Ramos (cell line): Measurements from ENCODE around the gene RANBP3.
"Not testable (repeated sequence)": the region's sequence is repeated elsewhere in the genome, so short reads cannot be mapped to it uniquely, and the experiment has no call there.

Experiments
- in situ Hi-C: fragments of 300-500 bp; cut with MboI; formaldehyde crosslinking; loops from one replicate; pipeline ENCODE4 v1.14.3; 2022; ENCODE audit warnings: low sequenced_read_pairs; ENCODE audit not compliant: unreplicated experiment

Gene RANBP3

DNA sequence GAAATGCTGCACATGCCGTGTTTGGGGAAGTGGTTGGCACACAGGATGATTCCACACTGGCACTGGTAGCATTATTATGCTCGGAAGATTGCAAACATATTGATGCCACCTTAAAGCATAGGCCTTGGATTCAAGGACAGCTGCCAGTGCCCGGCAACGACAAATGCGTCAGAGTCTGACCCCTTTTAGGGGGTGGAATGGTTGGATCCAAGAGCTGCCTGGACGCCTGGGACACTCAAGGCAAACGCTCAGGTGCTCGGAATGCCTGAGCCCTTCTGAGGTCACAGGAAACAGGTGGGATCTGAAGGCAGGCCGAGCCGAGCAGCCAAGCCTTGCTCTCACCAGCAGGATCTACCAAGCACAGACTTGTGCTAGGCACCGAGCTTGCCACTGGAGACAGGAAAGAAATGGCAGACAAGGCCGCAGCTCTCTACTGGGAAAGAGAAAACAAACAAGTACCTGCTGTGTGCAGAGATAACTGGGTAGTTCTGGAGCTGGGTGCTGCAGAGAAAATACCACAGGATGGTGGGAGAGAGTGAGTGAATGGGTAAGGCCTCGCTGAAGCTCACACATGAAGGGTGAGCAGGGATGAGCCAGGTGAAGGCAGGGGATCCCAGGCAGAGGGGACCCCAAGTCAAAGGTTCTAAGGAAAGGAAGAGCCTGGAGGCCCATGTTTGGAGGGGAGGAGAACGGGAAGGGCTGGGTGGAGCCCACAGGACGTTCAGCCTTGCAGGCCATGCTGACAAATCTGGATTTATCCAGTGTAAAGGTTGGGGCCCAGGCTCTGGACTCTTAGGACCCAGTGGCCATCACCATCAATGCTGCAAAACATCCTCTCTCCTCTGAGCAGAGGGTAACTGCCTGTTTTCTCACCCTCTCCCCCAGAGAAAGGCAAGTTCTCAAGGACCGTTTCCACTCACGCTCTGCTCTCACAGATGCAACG is 9.2 kb downstream of the RANBP3 start:
- in situ Hi-C loops: no loop called here

- in situ Hi-C loops: no loop called here
Observed at GRCh38 chr19:5967994-5968430, 9.9 kb downstream of the RANBP3 start.

DNA sequence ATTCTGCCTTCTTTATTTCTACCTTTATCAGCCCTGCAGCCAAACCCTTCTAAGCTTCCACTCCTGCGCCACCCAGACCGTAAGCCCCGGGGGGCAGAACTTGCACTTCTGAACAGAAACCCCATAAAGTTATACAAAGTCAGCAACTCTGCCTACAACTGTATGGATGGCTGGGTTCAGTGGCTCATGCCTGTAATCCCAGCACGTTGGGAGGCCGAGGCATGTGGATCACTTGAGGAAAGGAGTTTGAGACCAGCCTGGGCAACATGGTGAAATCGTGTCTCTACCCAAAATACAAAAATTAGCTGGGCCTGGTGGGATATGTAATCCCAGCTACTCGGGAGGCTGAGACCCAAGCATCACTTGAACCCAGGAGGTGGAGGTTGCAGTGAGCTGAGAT is 10.4 kb downstream of the RANBP3 start:
- in situ Hi-C loops: no loop called here

DNA sequence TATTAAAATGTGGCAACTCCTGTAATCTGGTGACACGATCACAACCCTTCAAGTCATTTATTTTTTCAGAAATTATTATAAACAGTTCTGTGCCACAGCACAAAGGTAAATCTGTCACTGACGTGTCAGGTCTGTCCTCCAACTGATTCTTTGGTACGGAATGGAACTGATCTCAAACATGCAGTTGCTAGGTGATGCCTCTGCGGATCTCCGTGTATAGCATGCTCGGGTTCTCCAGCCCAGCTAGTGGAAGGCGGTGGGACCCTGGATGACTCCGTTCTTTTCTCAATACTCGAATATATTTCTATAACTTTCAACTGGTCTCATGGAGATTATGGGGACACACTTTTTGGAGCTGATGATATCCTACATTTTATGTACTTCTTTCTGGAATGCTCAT is 11.0 kb downstream of the RANBP3 start:
- in situ Hi-C loops: no loop called here

GRCh38 chr19:5966215-5966614 is 11.7 kb downstream of the RANBP3 start:
- in situ Hi-C loops: no loop called here

DNA sequence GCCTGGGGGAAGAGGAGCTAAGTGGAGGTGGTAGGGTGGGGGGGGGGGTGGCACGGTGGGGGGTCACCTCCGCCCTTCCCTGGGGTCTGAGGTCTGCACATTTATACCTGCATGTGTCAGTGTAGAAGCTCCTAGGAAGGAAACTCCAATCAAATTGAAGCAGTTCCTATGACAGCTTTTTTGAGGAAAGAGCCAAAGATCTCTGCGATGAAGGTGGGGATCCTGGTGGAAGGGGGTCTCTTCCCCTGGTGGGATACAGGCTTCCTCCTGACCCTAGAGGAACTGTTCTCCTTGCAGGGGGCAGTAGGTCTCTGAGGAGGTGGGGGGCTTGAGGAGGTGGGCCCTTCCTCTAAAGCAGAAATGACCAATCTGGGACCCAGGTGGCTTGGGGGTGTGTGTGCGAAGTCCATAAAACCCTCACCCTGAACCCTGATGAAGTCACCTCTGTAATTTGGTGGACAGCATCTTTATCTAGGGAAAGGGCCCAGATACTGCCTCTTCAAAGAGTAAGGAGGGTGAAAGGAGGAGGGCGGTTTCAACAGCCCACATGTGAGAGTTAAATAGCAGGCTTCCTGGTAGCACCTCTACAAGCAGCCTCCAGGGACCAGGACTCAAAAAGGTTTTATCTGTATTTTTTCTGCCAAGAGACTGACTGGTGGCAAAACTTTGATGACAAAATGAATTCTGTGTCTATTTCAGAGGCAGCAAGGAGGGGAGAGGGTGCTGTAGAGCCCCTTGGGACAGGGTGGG is 12.9 kb downstream of the RANBP3 start:
- in situ Hi-C loops: no loop called here

GRCh38 chr19:5963855-5964254 is 14.1 kb downstream of the RANBP3 start:
- in situ Hi-C loops: no loop called here

DNA sequence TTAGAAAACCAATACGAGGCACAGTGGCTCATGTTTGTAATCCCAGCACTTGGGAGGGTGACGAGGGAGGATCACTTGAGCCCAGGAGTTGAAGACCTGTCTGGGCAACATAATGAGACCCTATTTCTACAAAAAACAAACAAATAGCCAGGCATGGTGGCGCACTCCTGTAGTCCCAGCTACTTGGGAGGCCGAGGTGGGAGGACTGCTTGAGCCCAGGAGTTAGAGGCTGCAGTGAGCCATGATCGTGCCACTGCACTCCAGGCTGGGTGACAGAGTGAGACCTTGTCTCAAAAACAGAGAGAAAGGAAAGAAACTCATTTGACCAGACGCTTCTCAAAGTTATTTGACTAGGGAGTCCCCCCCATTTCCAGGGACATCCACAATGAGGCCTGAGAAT is 14.7 kb downstream of the RANBP3 start:
- in situ Hi-C loops: not testable (repeated sequence)

DNA sequence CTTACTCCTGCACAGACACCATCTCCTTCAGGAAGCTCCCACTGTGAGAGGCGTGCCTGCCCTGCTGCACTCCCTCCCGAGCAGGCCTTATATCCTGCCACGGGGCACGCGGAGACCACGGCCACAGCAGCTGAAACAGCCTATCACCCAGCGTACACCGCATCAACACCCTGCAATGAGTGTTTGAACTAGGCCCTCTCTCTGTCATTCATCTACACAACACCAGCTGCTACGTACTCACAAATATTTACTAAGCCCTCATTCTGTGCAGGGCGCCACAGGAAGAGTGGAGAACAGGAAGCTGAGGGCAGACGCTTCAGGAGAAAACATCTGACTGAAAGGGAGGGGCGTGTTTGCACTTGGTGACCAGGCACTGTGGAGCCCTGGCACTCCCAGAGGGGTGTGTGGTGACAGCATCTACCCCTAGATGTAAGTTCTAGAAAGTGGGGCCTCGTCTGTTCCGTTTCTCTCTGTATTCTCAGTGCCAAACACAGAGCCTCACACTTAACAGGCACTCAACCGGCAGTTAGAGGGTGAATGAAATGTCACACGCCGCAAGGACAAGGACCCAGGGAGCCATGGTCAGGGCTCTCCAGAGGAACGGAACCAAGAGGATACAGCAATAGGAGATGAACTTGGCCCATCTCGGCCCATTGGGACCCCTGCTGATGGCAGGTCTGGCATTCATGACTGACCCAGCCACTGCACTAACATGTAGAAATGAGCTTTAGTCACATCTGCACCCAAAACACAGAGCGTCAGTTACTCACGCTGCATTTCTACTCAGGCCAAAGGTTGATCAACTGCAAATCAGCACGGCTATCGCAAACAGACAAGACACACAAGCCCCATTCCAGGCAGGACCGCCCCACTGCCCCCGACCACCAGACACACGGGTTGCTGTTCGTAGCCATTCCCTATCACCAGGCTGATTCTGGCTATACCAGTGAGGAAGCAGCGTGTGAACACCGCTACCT is 15.7 kb downstream of the RANBP3 start:
- in situ Hi-C loops: no loop called here

- in situ Hi-C loops: not testable (repeated sequence)
Observed at GRCh38 chr19:5961641-5961968, 16.3 kb downstream of the RANBP3 start.

DNA sequence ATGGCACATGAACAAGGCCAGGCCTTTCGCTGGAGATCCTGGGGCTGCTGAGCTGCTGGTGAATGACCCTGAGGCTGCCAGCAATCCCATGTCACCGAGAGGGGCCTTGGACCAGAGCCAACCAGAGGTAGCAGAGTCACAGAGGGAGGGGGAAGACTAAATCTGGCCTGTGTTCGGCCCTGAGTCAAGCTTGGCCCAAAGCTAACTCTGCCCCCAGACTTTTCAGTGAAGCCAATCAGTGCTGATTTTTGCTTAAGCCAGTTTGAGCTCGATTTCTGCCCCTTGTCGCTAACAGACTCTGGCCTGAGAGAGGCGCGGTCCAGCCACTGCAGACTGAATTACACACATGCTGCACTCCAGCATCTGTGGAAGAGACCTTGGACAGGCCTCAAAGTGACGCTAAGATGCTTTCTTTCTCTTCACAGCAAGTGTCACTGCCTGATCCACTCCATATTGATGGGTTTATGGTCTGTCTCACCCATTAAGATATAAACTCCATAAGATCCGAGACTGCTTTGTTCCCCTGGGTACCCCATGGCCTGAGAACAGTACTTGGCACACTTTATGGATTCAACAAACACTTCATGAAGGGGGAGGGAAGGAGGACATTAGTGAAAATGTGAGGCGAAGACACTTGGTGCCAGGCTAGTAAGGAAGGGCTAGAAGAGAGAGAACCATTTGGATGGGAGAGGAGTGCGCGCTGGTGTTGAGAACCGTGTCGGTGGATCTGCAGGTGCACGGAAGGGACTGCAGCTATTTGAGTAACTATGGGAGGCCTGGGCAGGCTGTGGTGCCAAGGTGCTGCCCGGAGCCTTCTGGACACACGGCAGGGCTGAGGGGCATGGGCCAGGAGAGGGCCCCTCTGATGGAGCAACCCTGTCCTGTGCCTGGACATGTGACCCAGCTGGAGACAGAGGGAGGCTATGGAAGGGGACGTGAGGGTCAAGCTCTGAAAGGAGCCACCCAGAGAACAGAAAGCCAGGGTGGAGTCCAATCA is 17.6 kb downstream of the RANBP3 start:
- in situ Hi-C loops: no loop called here

DNA sequence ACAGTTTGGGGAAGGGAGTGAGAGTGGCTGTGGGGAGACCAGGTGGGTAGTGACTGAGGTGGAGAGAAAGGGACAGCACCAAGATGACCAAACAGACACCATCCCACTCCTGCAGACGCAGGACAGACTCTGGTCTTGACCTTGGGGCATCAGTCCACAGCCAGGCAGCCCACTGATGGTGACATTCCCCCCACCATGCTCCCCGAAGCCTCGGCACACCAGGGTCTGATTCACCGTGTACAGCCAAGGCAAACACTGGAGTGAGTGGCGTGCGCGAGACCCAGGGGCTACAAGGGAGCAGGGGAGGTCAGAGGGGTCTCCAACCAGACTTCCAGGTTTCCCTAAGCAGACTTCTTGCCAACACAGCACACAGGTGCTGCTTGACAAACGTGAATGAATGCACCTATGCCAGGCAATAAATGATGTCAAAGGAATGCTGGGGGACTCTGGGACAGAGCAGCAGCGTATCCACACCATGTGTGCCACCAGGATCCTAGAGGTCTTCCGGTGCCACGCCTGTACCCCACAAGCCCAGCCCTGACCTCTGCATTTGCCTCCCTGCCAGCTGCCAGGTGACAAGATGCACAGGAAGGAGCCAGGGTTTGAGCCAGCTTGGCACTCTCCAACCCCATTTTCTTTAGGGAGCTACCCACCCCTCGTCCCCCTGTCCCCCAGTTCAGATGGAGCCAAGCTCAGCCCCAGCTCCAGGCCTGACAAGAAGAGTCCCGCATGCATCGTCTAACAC is 18.5 kb downstream of the RANBP3 start:
- in situ Hi-C loops: no loop called here

DNA sequence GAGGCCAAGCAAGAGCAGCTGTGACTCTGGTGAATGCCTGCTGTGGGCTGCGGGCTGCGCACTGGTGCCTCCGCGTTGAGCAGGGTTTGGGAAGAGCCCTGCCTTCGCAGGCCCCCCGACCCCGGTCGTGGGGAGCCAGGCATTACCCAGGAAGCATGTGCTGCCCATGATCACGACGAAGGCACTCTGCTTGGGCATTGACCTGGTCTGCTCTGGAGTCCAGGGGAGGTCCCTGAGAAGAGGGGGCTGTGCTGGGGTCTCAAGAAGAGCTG is 19.2 kb downstream of the RANBP3 start:
- in situ Hi-C loops: no loop called here

GRCh38 chr19:5958074-5958850 is 19.7 kb downstream of the RANBP3 start:
- in situ Hi-C loops: no loop called here

GRCh38 chr19:5957170-5957569 is 20.8 kb downstream of the RANBP3 start:
- in situ Hi-C loops: no loop called here

DNA sequence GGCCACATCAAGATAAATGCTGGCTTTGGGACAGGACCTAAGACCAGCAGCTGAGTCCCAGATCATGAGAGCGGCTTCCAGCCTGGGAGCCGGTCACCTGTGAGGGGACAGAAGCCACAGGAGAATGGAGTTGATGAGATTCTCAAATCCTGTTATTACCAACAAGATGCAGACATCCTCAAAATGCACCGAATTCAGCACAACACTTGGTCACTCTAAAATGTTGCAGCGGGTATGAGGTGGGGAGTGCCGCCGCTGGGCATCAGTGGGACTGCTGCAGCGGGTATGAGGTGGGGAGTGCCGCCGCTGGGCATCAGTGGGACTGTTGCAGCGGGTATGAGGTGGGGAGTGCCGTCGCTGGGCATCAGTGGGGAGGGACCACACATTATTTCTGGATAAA is 21.2 kb downstream of the RANBP3 start:
- in situ Hi-C loops: no loop called here

GRCh38 chr19:5956323-5956722 is 21.6 kb downstream of the RANBP3 start:
- in situ Hi-C loops: no loop called here

DNA sequence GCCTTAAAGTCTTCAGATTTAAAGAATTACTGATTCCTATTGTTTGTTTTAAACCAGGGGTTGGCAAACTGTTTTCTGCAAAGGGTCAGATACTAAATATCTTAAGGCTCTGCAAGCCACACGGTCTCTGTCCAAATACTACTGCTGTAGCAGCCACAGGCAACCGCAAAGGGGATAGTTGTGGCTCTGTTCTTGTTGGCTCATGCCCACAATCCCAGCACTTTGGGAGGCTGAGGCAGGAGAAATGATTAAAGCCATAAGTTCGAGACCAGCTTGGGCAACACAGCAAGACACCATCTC is 22.4 kb downstream of the RANBP3 start:
- in situ Hi-C loops: no loop called here
